Measurements from ENCODE around the gene TMEM239.
"Not testable (repeated sequence)": the region's sequence is repeated elsewhere in the genome, so short reads cannot be mapped to it uniquely, and the experiment has no call there.

TMEM239 gene

GRCh38 chr20:2799688-2800520 is 16.3 kb upstream of the TMEM239 start:
- DNase-seq, result no peak

GRCh38 chr20:2800521-2801285 is 15.5 kb upstream of the TMEM239 start, which contains the start of gene CPXM1:
CPXM1 (minus strand) TSS chr20:2800627; CDS start chr20:2800572, 55 bp downstream.
- DNase-seq, result no peak

- DNase-seq, result no peak
Measured at GRCh38 chr20:2801286-2801728, 14.9 kb upstream of the TMEM239 start.

GRCh38 chr20:2804041-2804828 is 11.9 kb upstream of the TMEM239 start:
- no peak for DNase-seq

- DNase-seq, result peak in 1 of 2 experiments; percentile 22
Measured at GRCh38 chr20:2804852-2805688, 11.1 kb upstream of the TMEM239 start.

GRCh38 chr20:2805689-2806350 is 10.3 kb upstream of the TMEM239 start:
- DNase-seq, result peak in 1 of 2 experiments; percentile 21

GRCh38 chr20:2806351-2806701 is 9.8 kb upstream of the TMEM239 start:
- no peak for DNase-seq

GRCh38 chr20:2807019-2807418 is 9.1 kb upstream of the TMEM239 start:
- DNase-seq, result no peak

- DNase-seq, result not testable (repeated sequence)
Measured at GRCh38 chr20:2807929-2808328, 8.2 kb upstream of the TMEM239 start.

GRCh38 chr20:2809690-2810089 is 6.5 kb upstream of the TMEM239 start:
- DNase-seq, result no peak

GRCh38 chr20:2812189-2812588 is 4.0 kb upstream of the TMEM239 start:
- no peak for DNase-seq

GRCh38 chr20:2814076-2814475 is 2.1 kb upstream of the TMEM239 start:
- DNase-seq, result no peak

GRCh38 chr20:2814587-2815051 is 1.5 kb upstream of the TMEM239 start, which contains the start of gene C20orf141:
C20orf141 (plus strand) TSS chr20:2814987; CDS start chr20:2815185, 198 bp downstream.
- no peak for DNase-seq

GRCh38 chr20:2815242-2815900 is 793 bp upstream of the TMEM239 start:
- no peak for DNase-seq

GRCh38 chr20:2816583-2817340 is 598 bp downstream of the TMEM239 start:
- peak in 1 of 2 experiments; percentile 41 for DNase-seq

GRCh38 chr20:2817341-2817726 is 1.2 kb downstream of the TMEM239 start:
- DNase-seq, result no peak

GRCh38 chr20:2817891-2818595 is 1.9 kb downstream of the TMEM239 start:
- no peak for DNase-seq

GRCh38 chr20:2820084-2820895 is 4.1 kb downstream of the TMEM239 start:
- DNase-seq, result no peak

Measured in NCI-H526 (cell line).